Naive thymus-derived CD4-positive, alpha-beta T cell (primary cell): ENCODE measurements around the gene PACRG. TPM values are rescaled to one million over a fixed set of nuclear protein-coding genes. Genes with fewer than 3 reads are reported as not detected.

Experiments used
- ATAC-seq: fragments of 150-1000 bp; cut with Tn5 transposase; 2 replicates; pipeline ENCODE4 v1.10.0; 2021; ENCODE audit warnings: mild to moderate bottlenecking, moderate library complexity
- CTCF ChIA-PET: fragments of 350-600 bp; sonication (Branson Sonifier 250); formaldehyde crosslinking; loops from one replicate; lab custom pipeline; 2021; ENCODE audit warnings: antibody characterized with exemption; lab: Charles Lee
- POLR2A ChIA-PET: fragments of 350-600 bp; sonication (Branson Sonifier 250); formaldehyde crosslinking; loops from one replicate; lab custom pipeline; 2021; ENCODE audit warnings: antibody characterized with exemption, inconsistent platforms; lab: Charles Lee
- DNase-seq, 9 donors: peaks; one replicate each; pipeline versions ENCODE4 v3.0.0 to v3.0.0-alpha.2; 2020 to 2022; ENCODE audit warnings: mixed read lengths in 1 of 9
- H3K27ac ChIP-seq: one replicate; pipeline ENCODE4 v1.7.0; 2013; ENCODE audit warnings: mild to moderate bottlenecking, low read depth, low read length, moderate library complexity
- H3K27me3 ChIP-seq, 2 donors: one replicate each; pipeline ENCODE4 v1.7.0; 2013; ENCODE audit warnings: low read length in 2 of 2, mild to moderate bottlenecking in 2 of 2, moderate library complexity in 2 of 2; ENCODE audit not compliant: control insufficient read depth in 2 of 2, insufficient read depth in 2 of 2
- H3K36me3 ChIP-seq, 3 experiments: 1 replicate in 2 of 3; 2 replicates in 1 of 3; pipeline ENCODE4 v1.7.0; 2013; ENCODE audit warnings: low read length in 3 of 3, mild to moderate bottlenecking in 3 of 3, moderate library complexity in 1 of 3; ENCODE audit not compliant: insufficient read depth in 3 of 3, control insufficient read depth in 2 of 3
- H3K4me1 ChIP-seq, 2 donors: one replicate each; pipeline ENCODE4 v1.7.0; 2013; ENCODE audit warnings: low read length in 2 of 2, mild to moderate bottlenecking in 2 of 2, moderate library complexity in 1 of 2; ENCODE audit not compliant: control insufficient read depth in 2 of 2, insufficient read depth in 2 of 2
- H3K4me3 ChIP-seq: 2 replicates; pipeline ENCODE4 v1.7.0; 2013; ENCODE audit warnings: mild to moderate bottlenecking, low read length
- H3K9me3 ChIP-seq, 3 experiments: 1 replicate in 2 of 3; 2 replicates in 1 of 3; pipeline ENCODE4 v1.7.0; 2013; ENCODE audit warnings: low read length in 3 of 3; ENCODE audit not compliant: control insufficient read depth in 2 of 3
- H3K27ac Mint-ChIP-seq, 9 donors: one replicate each; pipeline ENCODE4 v1.8.0; 2020 to 2022; ENCODE audit warnings: mixed read lengths in 9 of 9, mild to moderate bottlenecking in 8 of 9, moderate library complexity in 5 of 9, inconsistent platforms in 2 of 9
- H3K27me3 Mint-ChIP-seq, 5 donors: one replicate each; pipeline ENCODE4 v1.8.0; 2021 to 2022; ENCODE audit warnings: mixed read lengths in 5 of 5, mild to moderate bottlenecking in 1 of 5
- H3K36me3 Mint-ChIP-seq, 5 donors: one replicate each; pipeline ENCODE4 v1.8.0; 2020 to 2022; ENCODE audit warnings: mixed read lengths in 5 of 5, mild to moderate bottlenecking in 3 of 5, inconsistent platforms in 1 of 5
- H3K4me1 Mint-ChIP-seq, 7 donors: one replicate each; pipeline ENCODE4 v1.8.0; 2020 to 2022; ENCODE audit warnings: mixed read lengths in 7 of 7, mild to moderate bottlenecking in 3 of 7, inconsistent platforms in 1 of 7
- H3K4me3 Mint-ChIP-seq, 10 donors: one replicate each; pipeline ENCODE4 v1.8.0; 2020 to 2022; ENCODE audit warnings: mild to moderate bottlenecking in 10 of 10, mixed read lengths in 10 of 10, moderate library complexity in 6 of 10, inconsistent platforms in 2 of 10
- H3K9me3 Mint-ChIP-seq, 11 donors: one replicate each; pipeline ENCODE4 v1.8.0; 2020 to 2022; ENCODE audit warnings: mixed read lengths in 11 of 11, mild to moderate bottlenecking in 4 of 11, inconsistent platforms in 1 of 11, moderate library complexity in 1 of 11
- intact Hi-C, 2 donors: fragments of 100-400 bp; cut with micrococcal nuclease; formaldehyde crosslinking; loops; one replicate each; pipeline ENCODE4 v1.15.1; 2023
- polyA plus RNA-seq, 2 donors: library from polyadenylated mRNA; unstranded; fragments of 300-500 nt; fragmentation: Illumina TruSeq; gene quantifications; one replicate each; pipeline ENCODE4 v1.2.3, GENCODE V29; 2021
- total RNA-seq, 6 experiments: library from RNA in 5 of 6; stranded (reverse) in 5 of 6; gene quantifications; 1 replicate in 5 of 6; 2 replicates in 1 of 6; pipeline ENCODE4 v1.2.3 and lab custom pipeline; 2021 to 2026

The PACRG gene
- total and polyA plus RNA-seq, 7 experiments from 2014 or later: 0.89 to 2.2 (median 1.5) TPM; not detected in 1

- no peak for ATAC-seq
Observed at GRCh38 chr6:163253556-163254213, 525.9 kb downstream of the PACRG start.

DNA sequence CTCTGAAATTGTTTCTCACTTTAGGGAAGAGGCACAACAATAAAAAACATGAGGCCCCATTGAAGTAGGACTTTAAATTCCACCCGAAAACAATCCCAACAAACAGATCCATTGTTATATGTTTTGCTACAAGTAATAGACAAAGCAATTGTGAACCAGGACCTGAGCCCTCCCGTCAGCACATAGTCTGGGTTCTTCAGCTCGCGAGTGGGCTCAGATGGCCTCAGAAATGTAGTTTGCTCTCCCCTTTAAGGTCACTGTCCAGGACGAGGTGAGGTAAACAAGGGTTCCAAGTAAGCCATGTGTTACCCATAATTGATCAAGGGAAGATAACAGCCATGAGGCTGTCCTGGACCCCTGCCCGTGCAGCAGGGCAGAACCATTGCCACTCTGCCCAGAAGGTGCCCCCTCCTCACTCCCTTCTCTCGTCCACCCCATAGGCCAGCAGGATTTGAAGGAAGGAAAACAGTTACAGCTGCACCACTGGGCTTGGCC, 526.6 kb downstream of the PACRG start:
- Mint-ChIP-seq H3K36me3 (no peaks in the 10 kb centered on the region), H3K4me1 (peaks cover 0 to 3% (median 0%) of the 10 kb centered on the region in 7 donors)
- DNase-seq: no peak

More at GRCh38 chr6:163253556-163254213, 525.9 kb downstream of the PACRG start:
- ChIA-PET POLR2A (no interaction called here), CTCF (no interaction called here)
- no peak for DNase-seq
- no peaks in the 10 kb centered on the region for H3K4me1 ChIP-seq
- H3K27ac ChIP-seq: no peak overlapping the region
- no peaks in the 10 kb centered on the region for H3K36me3 ChIP-seq
- H3K9me3 Mint-ChIP-seq: no peaks in the 10 kb centered on the region
- peaks cover 0 to 7% (median 6%) of the 10 kb centered on the region in 5 donors for H3K27me3 Mint-ChIP-seq
- H3K36me3 Mint-ChIP-seq: no peaks in the 10 kb centered on the region
- H3K4me3 ChIP-seq: no peak overlapping the region
- H3K4me1 Mint-ChIP-seq: peaks cover 0 to 5% (median 0%) of the 10 kb centered on the region in 7 donors
- no peak overlapping the region for H3K27ac Mint-ChIP-seq
- no peaks in the 10 kb centered on the region for H3K27me3 ChIP-seq
- no peak overlapping the region for H3K4me3 Mint-ChIP-seq
- intact Hi-C loops: no loop called here
- H3K9me3 ChIP-seq: no peaks in the 10 kb centered on the region

DNA sequence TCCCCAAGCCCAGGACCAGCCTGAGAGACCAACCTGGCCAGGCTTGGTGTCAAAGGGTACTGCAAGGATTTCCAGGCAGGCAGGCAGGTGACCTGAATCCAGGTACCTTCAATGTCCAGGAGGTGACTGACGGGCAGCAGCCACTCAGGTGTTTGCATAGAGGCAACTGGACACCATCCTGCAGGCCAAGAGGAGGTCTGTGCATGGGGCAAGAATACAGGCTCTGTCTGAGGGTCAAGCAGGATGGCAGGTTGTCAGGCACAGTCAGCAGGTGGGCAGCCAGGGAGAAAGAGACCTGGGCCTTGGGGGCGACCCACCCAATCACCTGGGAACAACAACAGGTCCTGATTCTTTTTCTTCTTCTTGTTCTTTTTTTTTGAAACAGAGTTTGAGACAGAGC, 527.5 kb downstream of the PACRG start:
- Histone ChIP-seq H3K4me3 (no peak overlapping the region), H3K9me3 (no peaks in the 10 kb centered on the region), H3K27me3 (no peaks in the 10 kb centered on the region), H3K27ac (no peak overlapping the region), H3K36me3 (no peaks in the 10 kb centered on the region), H3K4me1 (peaks cover 0 to 1% of the 10 kb centered on the region in 2 donors)
- Mint-ChIP-seq H3K9me3 (no peaks in the 10 kb centered on the region), H3K27ac (no peak overlapping the region), H3K4me3 (no peak overlapping the region), H3K27me3 (peaks cover 2 to 21% (median 16%) of the 10 kb centered on the region in 5 donors), H3K36me3 (no peaks in the 10 kb centered on the region), H3K4me1 (peaks cover 0 to 4% (median 4%) of the 10 kb centered on the region in 7 donors)
- intact Hi-C loops: no loop called here
- ATAC-seq (no peak), DNase-seq (no peak)
- CTCF ChIA-PET: no interaction called here
- POLR2A ChIA-PET: no interaction called here

More for the DNA sequence above, 526.6 kb downstream of the PACRG start:
- no peak overlapping the region for H3K27ac Mint-ChIP-seq
- Histone ChIP-seq H3K27me3 (no peaks in the 10 kb centered on the region), H3K27ac (no peak overlapping the region), H3K4me1 (no peaks in the 10 kb centered on the region), H3K36me3 (no peaks in the 10 kb centered on the region), H3K4me3 (no peak overlapping the region), H3K9me3 (no peaks in the 10 kb centered on the region)
- no peak for ATAC-seq
- intact Hi-C loops: no loop called here
- H3K4me3 Mint-ChIP-seq: no peak overlapping the region
- peaks cover 4 to 12% (median 8%) of the 10 kb centered on the region in 5 donors for H3K27me3 Mint-ChIP-seq
- CTCF ChIA-PET: no interaction called here
- H3K9me3 Mint-ChIP-seq: no peaks in the 10 kb centered on the region
- POLR2A ChIA-PET: no interaction called here

GRCh38 chr6:163259689-163260088, 531.9 kb downstream of the PACRG start:
- no peak overlapping the region for H3K4me3 ChIP-seq
- no peaks in the 10 kb centered on the region for H3K9me3 ChIP-seq
- H3K4me1 ChIP-seq: peaks cover 0 to 4% of the 10 kb centered on the region in 2 donors
- ChIA-PET CTCF (no interaction called here), POLR2A (no interaction called here)
- no peak overlapping the region for H3K27ac ChIP-seq
- no peaks in the 10 kb centered on the region for H3K36me3 ChIP-seq
- DNase-seq (no peak), ATAC-seq (no peak)
- Mint-ChIP-seq H3K4me3 (peak overlapping the region in 2 of 10 donors; percentile 63 to 68), H3K36me3 (no peaks in the 10 kb centered on the region), H3K27ac (no peak overlapping the region), H3K9me3 (no peaks in the 10 kb centered on the region), H3K27me3 (peaks cover 0 to 26% (median 20%) of the 10 kb centered on the region in 5 donors), H3K4me1 (peaks cover 0 to 12% (median 9%) of the 10 kb centered on the region in 7 donors)
- intact Hi-C loops: no loop called here
- H3K27me3 ChIP-seq: no peaks in the 10 kb centered on the region

DNA sequence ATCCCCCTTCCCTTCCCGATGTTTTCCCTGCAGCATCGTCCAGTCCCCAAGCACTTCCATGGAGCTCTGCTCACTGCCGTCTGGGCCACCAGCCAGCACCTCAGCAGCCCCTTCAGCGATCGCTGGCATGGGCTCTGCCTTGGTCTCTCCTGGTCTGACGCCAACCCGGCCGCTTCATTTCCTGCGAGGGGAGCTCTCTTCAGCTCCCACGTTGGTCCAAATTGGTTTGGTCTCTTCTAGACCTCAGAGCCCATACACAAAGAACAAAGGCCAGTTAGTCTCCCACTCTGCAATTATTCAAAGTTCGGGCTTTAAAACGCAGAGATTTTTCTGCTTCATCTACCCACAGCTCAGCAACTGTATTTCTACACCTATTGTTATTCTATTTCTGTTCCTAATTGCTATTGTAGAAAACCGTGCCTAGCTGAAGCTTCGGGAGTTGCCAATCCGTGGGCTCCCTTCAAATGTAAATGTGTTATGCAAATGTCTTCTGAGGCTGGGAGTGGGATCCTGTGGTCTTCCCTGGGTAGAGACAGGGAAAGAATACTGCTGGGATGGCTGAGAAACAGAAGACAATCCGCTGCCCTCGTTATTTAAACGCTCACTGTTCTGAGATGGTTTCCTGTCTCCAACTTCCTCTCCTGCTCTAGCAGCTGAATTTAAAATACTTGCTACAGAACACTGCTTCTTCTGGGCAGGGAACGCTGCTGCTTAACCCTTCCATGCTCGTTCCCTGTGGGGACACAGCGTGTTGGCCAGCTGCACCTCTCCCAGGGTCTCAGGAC, 532.5 kb downstream of the PACRG start:
- H3K27me3 ChIP-seq: no peaks in the 10 kb centered on the region
- Mint-ChIP-seq H3K9me3 (no peaks in the 10 kb centered on the region), H3K36me3 (no peaks in the 10 kb centered on the region), H3K4me1 (peaks cover 0 to 12% (median 9%) of the 10 kb centered on the region in 7 donors), H3K4me3 (peak overlapping the region in 8 of 10 donors; percentile 6 to 76 (median 66)), H3K27me3 (peaks cover 0 to 28% (median 24%) of the 10 kb centered on the region in 5 donors), H3K27ac (no peak overlapping the region)
- CTCF ChIA-PET: no interaction called here
- H3K4me3 ChIP-seq: no peak overlapping the region
- H3K9me3 ChIP-seq: no peaks in the 10 kb centered on the region
- intact Hi-C loops: no loop called here
- ATAC-seq (no peak), DNase-seq (no peak)
- H3K4me1 ChIP-seq: peaks cover 0 to 4% of the 10 kb centered on the region in 2 donors
- no peaks in the 10 kb centered on the region for H3K36me3 ChIP-seq
- no peak overlapping the region for H3K27ac ChIP-seq
- POLR2A ChIA-PET: no interaction called here

- intact Hi-C loops: no loop called here
- POLR2A ChIA-PET: no interaction called here
- Mint-ChIP-seq H3K4me1 (peaks cover 0 to 12% (median 9%) of the 10 kb centered on the region in 7 donors), H3K27ac (no peak overlapping the region), H3K4me3 (peak overlapping the region in 8 of 10 donors; percentile 6 to 76 (median 64)), H3K9me3 (no peaks in the 10 kb centered on the region), H3K27me3 (peaks cover 0 to 28% (median 24%) of the 10 kb centered on the region in 5 donors), H3K36me3 (no peaks in the 10 kb centered on the region)
- CTCF ChIA-PET: no interaction called here
- no peaks in the 10 kb centered on the region for H3K9me3 ChIP-seq
- no peaks in the 10 kb centered on the region for H3K27me3 ChIP-seq
- no peaks in the 10 kb centered on the region for H3K36me3 ChIP-seq
- H3K4me1 ChIP-seq: peaks cover 0 to 4% of the 10 kb centered on the region in 2 donors
- no peak overlapping the region for H3K27ac ChIP-seq
- H3K4me3 ChIP-seq: no peak overlapping the region
- no peak for ATAC-seq
- no peak for DNase-seq
Observed at GRCh38 chr6:163260911-163261310, 533.1 kb downstream of the PACRG start.
